ENCODE measurements around the gene MYH7B. TPM values are rescaled to one million over a fixed set of nuclear protein-coding genes. Genes with fewer than 3 reads are reported as not detected.

MYH7B gene
- total RNA-seq, 1 donor from 2014 or later, result 0.30 TPM

DNA sequence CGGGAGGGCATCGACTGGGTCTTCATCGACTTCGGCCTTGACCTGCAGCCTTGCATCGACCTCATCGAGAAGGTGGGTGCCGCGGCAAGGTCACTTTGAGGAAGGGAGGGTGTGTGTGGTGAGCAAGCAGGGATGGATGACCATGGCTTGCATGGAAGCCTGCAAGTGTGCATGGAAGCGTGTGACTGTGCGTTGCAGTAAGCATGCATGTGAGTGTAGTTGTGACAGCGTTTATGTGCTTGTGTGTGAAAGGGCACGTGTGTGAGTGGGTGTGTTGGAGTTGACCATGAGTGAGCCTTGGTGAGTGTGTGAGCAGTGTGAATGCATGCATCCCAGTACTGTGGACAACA is 32.5 kb downstream of the MYH7B start:
- no peak overlapping the region for H3K27ac Mint-ChIP-seq (ENCODE audit: unreplicated experiment)
- H3K9me3 Mint-ChIP-seq (ENCODE audit: low read depth), result no peaks in the 10 kb centered on the region
- TF ChIP-seq, protein P1, sequence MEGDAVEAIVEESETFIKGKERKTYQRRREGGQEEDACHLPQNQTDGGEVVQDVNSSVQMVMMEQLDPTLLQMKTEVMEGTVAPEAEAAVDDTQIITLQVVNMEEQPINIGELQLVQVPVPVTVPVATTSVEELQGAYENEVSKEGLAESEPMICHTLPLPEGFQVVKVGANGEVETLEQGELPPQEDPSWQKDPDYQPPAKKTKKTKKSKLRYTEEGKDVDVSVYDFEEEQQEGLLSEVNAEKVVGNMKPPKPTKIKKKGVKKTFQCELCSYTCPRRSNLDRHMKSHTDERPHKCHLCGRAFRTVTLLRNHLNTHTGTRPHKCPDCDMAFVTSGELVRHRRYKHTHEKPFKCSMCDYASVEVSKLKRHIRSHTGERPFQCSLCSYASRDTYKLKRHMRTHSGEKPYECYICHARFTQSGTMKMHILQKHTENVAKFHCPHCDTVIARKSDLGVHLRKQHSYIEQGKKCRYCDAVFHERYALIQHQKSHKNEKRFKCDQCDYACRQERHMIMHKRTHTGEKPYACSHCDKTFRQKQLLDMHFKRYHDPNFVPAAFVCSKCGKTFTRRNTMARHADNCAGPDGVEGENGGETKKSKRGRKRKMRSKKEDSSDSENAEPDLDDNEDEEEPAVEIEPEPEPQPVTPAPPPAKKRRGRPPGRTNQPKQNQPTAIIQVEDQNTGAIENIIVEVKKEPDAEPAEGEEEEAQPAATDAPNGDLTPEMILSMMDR (IDR thresholded peaks at IDR 0.05), result no peak
- no peak overlapping the region for H3K4me3 Mint-ChIP-seq (ENCODE audit: unreplicated experiment)
- peaks cover 23% of the 10 kb centered on the region for H3K27me3 Mint-ChIP-seq (ENCODE audit: low read depth)
- H3K4me1 Mint-ChIP-seq (ENCODE audit: low read depth), result peaks cover 3% of the 10 kb centered on the region
- no peak for DNase-seq (ENCODE audit: low spot score)
- H3K36me3 Mint-ChIP-seq (ENCODE audit: low read depth), result no peaks in the 10 kb centered on the region

DNA sequence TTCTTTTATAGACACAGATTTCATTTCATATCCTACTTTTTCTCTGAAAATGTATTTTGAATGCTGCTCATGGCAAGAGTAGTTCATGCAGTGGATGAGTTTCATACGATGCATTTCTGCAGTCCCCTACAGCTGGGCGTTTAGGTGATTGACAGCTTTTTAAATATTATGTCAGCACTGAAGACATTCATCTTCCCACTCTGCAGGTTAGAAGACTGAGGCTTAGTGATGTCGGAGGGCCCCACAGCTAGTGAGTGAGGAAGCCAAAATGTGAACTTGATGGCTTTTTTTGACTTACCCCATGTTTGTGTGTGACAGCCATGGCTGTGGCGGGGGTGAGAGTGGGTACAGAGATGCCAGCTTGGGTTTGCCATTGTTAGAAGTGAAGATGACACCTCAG is 33.5 kb downstream of the MYH7B start:
- Mint-ChIP-seq H3K4me1 (ENCODE audit: low read depth) (peaks cover 3% of the 10 kb centered on the region), H3K27ac (ENCODE audit: unreplicated experiment) (no peak overlapping the region), H3K9me3 (ENCODE audit: low read depth) (no peaks in the 10 kb centered on the region), H3K36me3 (ENCODE audit: low read depth) (no peaks in the 10 kb centered on the region), H3K4me3 (ENCODE audit: unreplicated experiment) (no peak overlapping the region), H3K27me3 (ENCODE audit: low read depth) (peaks cover 16% of the 10 kb centered on the region)
- TF ChIP-seq, protein P1 (IDR thresholded peaks at IDR 0.05), result no peak
- no peak for DNase-seq (ENCODE audit: low spot score)

DNA sequence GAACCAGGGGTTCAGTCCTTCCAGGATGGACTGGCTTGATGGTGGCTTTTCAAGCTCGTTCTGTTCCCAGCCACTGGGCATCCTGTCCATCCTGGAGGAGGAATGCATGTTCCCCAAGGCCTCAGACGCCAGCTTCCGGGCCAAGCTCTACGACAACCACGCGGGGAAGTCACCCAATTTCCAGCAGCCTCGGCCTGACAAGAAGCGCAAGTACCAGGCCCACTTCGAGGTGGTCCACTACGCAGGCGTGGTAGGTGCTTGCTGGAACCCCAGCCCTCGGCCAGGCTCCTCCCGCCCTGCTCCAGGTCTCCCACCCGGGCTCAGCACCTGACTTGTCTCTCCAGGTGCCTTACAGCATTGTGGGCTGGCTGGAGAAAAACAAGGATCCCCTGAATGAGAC is 34.0 kb downstream of the MYH7B start:
- Mint-ChIP-seq H3K4me1 (ENCODE audit: low read depth) (peaks cover 3% of the 10 kb centered on the region), H3K4me3 (ENCODE audit: unreplicated experiment) (no peak overlapping the region), H3K27ac (ENCODE audit: unreplicated experiment) (no peak overlapping the region), H3K36me3 (ENCODE audit: low read depth) (peaks cover 2% of the 10 kb centered on the region), H3K27me3 (ENCODE audit: low read depth) (peaks cover 15% of the 10 kb centered on the region), H3K9me3 (ENCODE audit: low read depth) (no peaks in the 10 kb centered on the region)
- DNase-seq (ENCODE audit: low spot score), result no peak
- TF ChIP-seq, protein P1 (IDR thresholded peaks at IDR 0.05), result no peak

DNA sequence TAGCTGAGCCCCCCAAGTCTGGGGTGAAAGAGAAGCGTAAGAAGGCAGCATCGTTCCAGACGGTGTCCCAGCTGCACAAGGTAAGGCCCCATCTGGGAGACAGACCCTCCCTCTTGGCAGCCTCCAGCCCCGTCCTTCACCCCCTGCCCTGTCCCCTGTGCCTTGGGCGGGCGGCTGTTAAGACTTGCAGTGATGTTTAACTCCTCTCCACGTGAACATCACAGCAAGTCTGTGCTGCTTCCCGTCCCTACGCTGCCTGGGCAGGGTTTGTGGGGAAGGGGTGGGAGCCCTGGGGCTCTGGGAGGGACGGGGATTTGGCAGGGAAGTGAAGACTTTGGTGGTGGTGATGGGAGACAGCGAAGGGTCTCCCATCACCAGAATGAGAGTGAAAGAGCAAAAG is 34.6 kb downstream of the MYH7B start:
- H3K4me1 Mint-ChIP-seq (ENCODE audit: low read depth), result no peaks in the 10 kb centered on the region
- TF ChIP-seq, protein P1 (IDR thresholded peaks at IDR 0.05), result no peak
- no peaks in the 10 kb centered on the region for H3K9me3 Mint-ChIP-seq (ENCODE audit: low read depth)
- H3K4me3 Mint-ChIP-seq (ENCODE audit: unreplicated experiment), result no peak overlapping the region
- DNase-seq (ENCODE audit: low spot score), result no peak
- H3K27ac Mint-ChIP-seq (ENCODE audit: unreplicated experiment), result no peak overlapping the region
- H3K27me3 Mint-ChIP-seq (ENCODE audit: low read depth), result peaks cover 12% of the 10 kb centered on the region
- peaks cover 5% of the 10 kb centered on the region for H3K36me3 Mint-ChIP-seq (ENCODE audit: low read depth)

DNA sequence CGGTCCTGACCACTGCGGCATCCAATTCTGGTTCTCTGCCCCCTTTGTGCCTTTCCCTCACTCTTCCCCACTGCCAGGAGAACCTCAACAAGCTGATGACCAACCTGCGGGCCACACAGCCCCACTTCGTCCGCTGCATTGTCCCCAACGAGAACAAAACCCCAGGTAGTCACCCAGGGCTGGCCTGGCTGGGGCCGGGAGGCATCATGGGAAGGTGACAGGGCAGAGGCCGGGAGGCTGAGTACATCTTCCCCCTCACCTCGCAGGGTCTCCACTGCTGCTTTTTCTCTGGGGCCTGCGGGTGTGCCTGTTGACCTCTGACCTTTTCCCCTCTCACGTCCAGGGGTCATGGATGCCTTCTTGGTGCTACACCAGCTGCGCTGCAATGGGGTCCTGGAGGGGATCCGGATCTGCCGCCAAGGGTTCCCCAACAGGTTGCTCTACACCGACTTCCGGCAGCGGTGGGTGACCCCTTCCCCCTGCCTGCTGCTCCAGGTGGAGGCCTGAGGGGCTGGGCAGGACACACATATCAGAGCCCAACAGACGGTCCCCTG is 35.1 kb downstream of the MYH7B start:
- Mint-ChIP-seq H3K9me3 (ENCODE audit: low read depth) (no peaks in the 10 kb centered on the region), H3K27ac (ENCODE audit: unreplicated experiment) (no peak overlapping the region)

More for the DNA sequence above, 35.1 kb downstream of the MYH7B start:
- H3K27me3 Mint-ChIP-seq (ENCODE audit: low read depth), result peaks cover 7% of the 10 kb centered on the region
- no peaks in the 10 kb centered on the region for H3K4me1 Mint-ChIP-seq (ENCODE audit: low read depth)
- H3K4me3 Mint-ChIP-seq (ENCODE audit: unreplicated experiment), result no peak overlapping the region
- TF ChIP-seq, protein P1 (IDR thresholded peaks at IDR 0.05), result no peak
- peak; percentile 88 for DNase-seq (ENCODE audit: low spot score)
- peaks cover 8% of the 10 kb centered on the region for H3K36me3 Mint-ChIP-seq (ENCODE audit: low read depth)

Data from chondrocyte (in vitro differentiated cells).